Neuronal stem cell (in vitro differentiated cells): ENCODE results near the gene CAMTA1.

Source experiments
- DNase-seq: peaks from one replicate; pipeline ENCODE4 v3.0.0-alpha.2; 2013; ENCODE audit warnings: low spot score
- H2AFZ ChIP-seq: one replicate; pipeline ENCODE4 v1.6.1; 2013; ENCODE audit warnings: mild to moderate bottlenecking, low read length, inconsistent platforms
- H2AK5ac ChIP-seq: 2 replicates; pipeline ENCODE4 v1.6.1; 2013; ENCODE audit warnings: low read depth, mild to moderate bottlenecking, inconsistent platforms, low read length, moderate library complexity, mixed read lengths
- H2BK120ac ChIP-seq: 2 replicates; pipeline ENCODE4 v1.6.1; 2013; ENCODE audit warnings: low read depth, mild to moderate bottlenecking, inconsistent platforms, low read length, moderate library complexity, mixed read lengths
- H2BK12ac ChIP-seq: one replicate; pipeline ENCODE4 v1.6.1; 2013; ENCODE audit warnings: low read length, inconsistent platforms
- H2BK15ac ChIP-seq: 2 replicates; pipeline ENCODE4 v1.6.1; 2013; ENCODE audit warnings: mild to moderate bottlenecking, low read length, inconsistent platforms, mixed read lengths
- H2BK5ac ChIP-seq: one replicate; pipeline ENCODE4 v1.6.1; 2013; ENCODE audit warnings: inconsistent platforms, mild to moderate bottlenecking, low read length, moderate library complexity
- H3K14ac ChIP-seq: one replicate; pipeline ENCODE4 v1.6.1; 2013; ENCODE audit warnings: low read length, inconsistent platforms
- H3K18ac ChIP-seq: 2 replicates; pipeline ENCODE4 v1.6.1; 2013; ENCODE audit warnings: low read length, inconsistent platforms
- H3K23ac ChIP-seq: 2 replicates; pipeline ENCODE4 v1.6.1; 2013; ENCODE audit warnings: low read depth, mild to moderate bottlenecking, mixed read lengths, low read length, inconsistent platforms; ENCODE audit not compliant: poor library complexity
- H3K27ac ChIP-seq: replicated peaks from 3 replicates; pipeline ENCODE4 v1.5.1; 2013; ENCODE audit warnings: low read length, inconsistent platforms
- H3K27me3 ChIP-seq, 3 experiments: 2 replicates each; pipeline ENCODE4 v1.6.1; 2013; ENCODE audit warnings: low read length in 3 of 3, mild to moderate bottlenecking in 2 of 3, inconsistent platforms in 1 of 3, low read depth in 1 of 3, mixed read lengths in 1 of 3, moderate library complexity in 1 of 3; ENCODE audit not compliant: control insufficient read depth in 3 of 3, insufficient read depth in 3 of 3
- H3K36me3 ChIP-seq, 2 donors: replicated peaks in 1 of 2; 2 replicates each; pipeline ENCODE4 v1.6.1; 2013; ENCODE audit warnings: low read length in 2 of 2; ENCODE audit not compliant: control insufficient read depth in 2 of 2, insufficient read depth in 2 of 2
- H3K4ac ChIP-seq: 2 replicates; pipeline ENCODE4 v1.6.1; 2013; ENCODE audit warnings: inconsistent platforms, mild to moderate bottlenecking, low read length, moderate library complexity
- H3K4me1 ChIP-seq, 2 donors: 1 replicate in 1 of 2; 2 replicates in 1 of 2; pipeline ENCODE4 v1.6.1; 2013; ENCODE audit warnings: low read length in 2 of 2, low read depth in 1 of 2; ENCODE audit not compliant: control insufficient read depth in 2 of 2, insufficient read depth in 1 of 2
- H3K4me2 ChIP-seq: one replicate; pipeline ENCODE4 v1.6.1; 2013; ENCODE audit warnings: mild to moderate bottlenecking, low read length, inconsistent platforms; ENCODE audit not compliant: insufficient read depth, poor library complexity, severe bottlenecking
- H3K4me3 ChIP-seq, 2 donors: 2 replicates each; pipeline ENCODE4 v1.5.1; 2013; ENCODE audit warnings: low read length in 2 of 2, mild to moderate bottlenecking in 2 of 2, inconsistent platforms in 1 of 2, moderate library complexity in 1 of 2
- H3K79me1 ChIP-seq: one replicate; pipeline ENCODE4 v1.6.1; 2013; ENCODE audit warnings: low read depth, mild to moderate bottlenecking, inconsistent platforms, low read length, moderate library complexity
- H3K9ac ChIP-seq: one replicate; pipeline ENCODE4 v1.6.1; 2013; ENCODE audit warnings: mild to moderate bottlenecking, low read depth, low read length, inconsistent platforms; ENCODE audit not compliant: poor library complexity
- H3K9me3 ChIP-seq, 2 donors: replicated peaks in 1 of 2; 2 replicates each; pipeline versions ENCODE3 to v1.6.1; 2013; ENCODE audit warnings: low read length in 2 of 2, mild to moderate bottlenecking in 2 of 2, inconsistent platforms in 1 of 2, low read depth in 1 of 2, mixed read lengths in 1 of 2, moderate library complexity in 1 of 2; ENCODE audit not compliant: control insufficient read depth in 2 of 2, insufficient read depth in 1 of 2
- H4K8ac ChIP-seq: one replicate; pipeline ENCODE4 v1.6.1; 2013; ENCODE audit warnings: low read depth, mild to moderate bottlenecking, inconsistent platforms, low read length, moderate library complexity
- H4K91ac ChIP-seq: one replicate; pipeline ENCODE4 v1.6.1; 2013; ENCODE audit warnings: low read length, low read depth, mild to moderate bottlenecking, inconsistent platforms; ENCODE audit not compliant: poor library complexity
- WGBS, 2 donors: extraction: QIAGEN DNeasy Blood & Tissue Kit; methylation state at CpG; one replicate each; pipeline ENCODE4 v1.1.7; 2013; ENCODE audit warnings: missing lambda C conversion rate in 2 of 2, mixed read lengths in 1 of 2; ENCODE audit not compliant: insufficient read length in 2 of 2, insufficient replicate concordance in 1 of 2; ENCODE audit errors: extremely low coverage in 2 of 2; 5-methylcytosine and 5-hydroxymethylcytosine counted together

The CAMTA1 gene

GRCh38 chr1:7119156-7119555 lies 333.9 kb downstream of the CAMTA1 start:
- H3K27ac ChIP-seq: no peak overlapping the region
- no peaks in the 10 kb centered on the region for H3K27me3 ChIP-seq
- H3K4me1 ChIP-seq: peaks cover 0 to 9% of the 10 kb centered on the region in 2 donors
- WGBS, 2 donors: no CpG with 5 or more reads among the region's 7 CpGs
- H3K4me2 ChIP-seq: no peak overlapping the region
- H4K91ac ChIP-seq: no peak overlapping the region
- peaks cover 0 to 2% of the 10 kb centered on the region in 2 donors for H3K9me3 ChIP-seq
- H4K8ac ChIP-seq: no peak overlapping the region
- no peak for DNase-seq
- no peak overlapping the region for H2AFZ ChIP-seq
- no peak overlapping the region for H3K14ac ChIP-seq
- no peak overlapping the region for H3K4ac ChIP-seq
- no peak overlapping the region for H3K23ac ChIP-seq
- H3K18ac ChIP-seq: no peak overlapping the region
- H2BK120ac ChIP-seq: no peak overlapping the region
- no peaks in the 10 kb centered on the region for H3K79me1 ChIP-seq
- H3K4me3 ChIP-seq: no peak overlapping the region
- no peak overlapping the region for H3K9ac ChIP-seq
- H2BK15ac ChIP-seq: no peak overlapping the region
- H2AK5ac ChIP-seq: no peak overlapping the region
- no peaks in the 10 kb centered on the region for H3K36me3 ChIP-seq
- H2BK12ac ChIP-seq: no peak overlapping the region
- H2BK5ac ChIP-seq: no peak overlapping the region

- peaks cover 0 to 2% of the 10 kb centered on the region in 2 donors for H3K9me3 ChIP-seq
- no peak overlapping the region for H2BK5ac ChIP-seq
- H2BK15ac ChIP-seq: no peak overlapping the region
- H4K91ac ChIP-seq: no peak overlapping the region
- H3K79me1 ChIP-seq: no peaks in the 10 kb centered on the region
- no peak overlapping the region for H4K8ac ChIP-seq
- H3K4me3 ChIP-seq: no peak overlapping the region
- no peak overlapping the region for H3K9ac ChIP-seq
- peaks cover 0 to 2% (median 0%) of the 10 kb centered on the region in 3 experiments for H3K27me3 ChIP-seq
- no peaks in the 10 kb centered on the region for H3K36me3 ChIP-seq
- no peak for DNase-seq
- H3K18ac ChIP-seq: no peak overlapping the region
- no peak overlapping the region for H3K23ac ChIP-seq
- H3K4ac ChIP-seq: no peak overlapping the region
- no peak overlapping the region for H3K4me2 ChIP-seq
- H2AK5ac ChIP-seq: no peak overlapping the region
- no CpG with 5 or more reads among the region's 6 CpGs for WGBS, 2 donors
- H2BK12ac ChIP-seq: no peak overlapping the region
- H3K27ac ChIP-seq: no peak overlapping the region
- H3K14ac ChIP-seq: peak overlapping the region; percentile 58
- no peak overlapping the region for H2BK120ac ChIP-seq
- H3K4me1 ChIP-seq: peaks cover 0 to 9% of the 10 kb centered on the region in 2 donors
- no peak overlapping the region for H2AFZ ChIP-seq
Observed at GRCh38 chr1:7120863-7121621, 335.8 kb downstream of the CAMTA1 start.

GRCh38 chr1:7121622-7121988 lies 336.4 kb downstream of the CAMTA1 start:
- H3K18ac ChIP-seq: no peak overlapping the region
- no peaks in the 10 kb centered on the region for H3K36me3 ChIP-seq
- H3K9ac ChIP-seq: no peak overlapping the region
- H2AFZ ChIP-seq: no peak overlapping the region
- no peak for DNase-seq
- no peak overlapping the region for H2BK5ac ChIP-seq
- H3K23ac ChIP-seq: no peak overlapping the region
- H2BK12ac ChIP-seq: no peak overlapping the region
- peaks cover 0 to 2% (median 0%) of the 10 kb centered on the region in 3 experiments for H3K27me3 ChIP-seq
- H3K4ac ChIP-seq: no peak overlapping the region
- no peak overlapping the region for H3K4me2 ChIP-seq
- H4K8ac ChIP-seq: no peak overlapping the region
- no peak overlapping the region for H2BK120ac ChIP-seq
- no peak overlapping the region for H3K4me3 ChIP-seq
- no peak overlapping the region for H2BK15ac ChIP-seq
- no peaks in the 10 kb centered on the region for H3K79me1 ChIP-seq
- peak overlapping the region; percentile 58 for H3K14ac ChIP-seq
- peaks cover 0 to 9% of the 10 kb centered on the region in 2 donors for H3K4me1 ChIP-seq
- H3K27ac ChIP-seq: no peak overlapping the region
- H2AK5ac ChIP-seq: no peak overlapping the region
- no CpG with 5 or more reads among the region's 7 CpGs for WGBS, 2 donors
- H3K9me3 ChIP-seq: peaks cover 0 to 2% of the 10 kb centered on the region in 2 donors
- H4K91ac ChIP-seq: no peak overlapping the region

- no peak overlapping the region for H4K91ac ChIP-seq
Observed at GRCh38 chr1:7127322-7128075, 342.2 kb downstream of the CAMTA1 start.

More at GRCh38 chr1:7127322-7128075, 342.2 kb downstream of the CAMTA1 start:
- no peak overlapping the region for H4K8ac ChIP-seq
- no peak overlapping the region for H3K4ac ChIP-seq
- H3K36me3 ChIP-seq: no peaks in the 10 kb centered on the region
- H2AK5ac ChIP-seq: no peak overlapping the region
- H2BK15ac ChIP-seq: no peak overlapping the region
- no peaks in the 10 kb centered on the region for H3K4me1 ChIP-seq
- H3K23ac ChIP-seq: no peak overlapping the region
- no peak overlapping the region for H3K27ac ChIP-seq
- no peak overlapping the region for H2BK120ac ChIP-seq
- peaks cover 0 to 2% (median 0%) of the 10 kb centered on the region in 3 experiments for H3K27me3 ChIP-seq
- H2AFZ ChIP-seq: no peak overlapping the region
- no peak overlapping the region for H2BK5ac ChIP-seq
- H3K4me2 ChIP-seq: no peak overlapping the region
- no peak overlapping the region for H3K18ac ChIP-seq
- no peaks in the 10 kb centered on the region for H3K79me1 ChIP-seq
- H2BK12ac ChIP-seq: no peak overlapping the region
- H3K9ac ChIP-seq: no peak overlapping the region
- H3K9me3 ChIP-seq: peaks cover 0 to 2% of the 10 kb centered on the region in 2 donors
- WGBS, 2 donors: no CpG with 5 or more reads among the region's 12 CpGs
- no peak overlapping the region for H3K4me3 ChIP-seq
- H3K14ac ChIP-seq: no peak overlapping the region
- DNase-seq: no peak
